ENCODE data around the gene LIG3.

DNA sequence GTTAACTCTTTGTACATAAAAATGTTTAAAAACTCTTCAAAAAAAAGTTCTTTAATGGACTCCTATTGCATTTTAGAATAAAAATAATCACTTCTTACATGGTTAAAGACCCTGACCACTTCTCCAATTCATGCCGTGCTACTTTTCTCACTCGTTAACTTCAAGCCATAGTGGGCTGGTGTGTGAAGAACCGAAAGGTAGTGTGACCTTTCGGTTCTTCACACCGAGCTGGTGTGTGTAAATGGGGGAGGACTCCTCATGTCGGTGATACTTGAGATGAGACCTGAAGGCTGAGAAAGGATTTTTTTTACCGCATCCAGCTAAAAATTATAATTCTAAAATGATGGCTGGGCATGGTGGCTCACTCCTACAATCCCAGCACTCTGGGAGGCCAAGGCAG lies 61.1 kb downstream of the LIG3 start:
- no peak for TF ChIP-seq CTCF (IDR thresholded peaks at IDR 0.05 in 4 of 5, conservative IDR thresholded peaks at IDR 0.05 in 1 of 5)
- no peak for TF ChIP-seq POLR2A (IDR thresholded peaks at IDR 0.05)

Data from gastrocnemius medialis (tissue), 4 donors.